HUES64 (cell line): ENCODE measurements around the gene TMCC1.

Experiments
- H3K27ac ChIP-seq: 2 replicates; pipeline ENCODE4 v1.7.0; 2013; ENCODE audit warnings: low read depth, low read length, inconsistent platforms
- H3K27me3 ChIP-seq: 2 replicates; pipeline ENCODE4 v1.6.1; 2013; ENCODE audit warnings: mild to moderate bottlenecking, low read length; ENCODE audit not compliant: insufficient read depth
- H3K36me3 ChIP-seq: 2 replicates; pipeline ENCODE4 v1.6.1; 2013; ENCODE audit warnings: mild to moderate bottlenecking, low read length; ENCODE audit not compliant: insufficient read depth
- H3K4me1 ChIP-seq: 2 replicates; pipeline ENCODE4 v1.6.1; 2013; ENCODE audit warnings: mild to moderate bottlenecking, low read length, moderate library complexity; ENCODE audit not compliant: insufficient read depth
- H3K4me3 ChIP-seq: 2 replicates; pipeline ENCODE4 v1.5.1; 2013; ENCODE audit warnings: mild to moderate bottlenecking, low read length, moderate library complexity
- H3K9ac ChIP-seq: 2 replicates; pipeline ENCODE4 v1.6.1; 2013; ENCODE audit warnings: mild to moderate bottlenecking, low read depth, low read length
- H3K9me3 ChIP-seq: 2 replicates; pipeline ENCODE4 v1.6.1; 2013; ENCODE audit warnings: low read depth, low read length; ENCODE audit not compliant: insufficient read depth
- WGBS: fragments of 150-250, 120-280 bp; methylation state at CpG from one replicate; pipeline ENCODE4 v1.1.7; 2013; ENCODE audit warnings: missing lambda C conversion rate; 5-methylcytosine and 5-hydroxymethylcytosine counted together

The TMCC1 gene

DNA sequence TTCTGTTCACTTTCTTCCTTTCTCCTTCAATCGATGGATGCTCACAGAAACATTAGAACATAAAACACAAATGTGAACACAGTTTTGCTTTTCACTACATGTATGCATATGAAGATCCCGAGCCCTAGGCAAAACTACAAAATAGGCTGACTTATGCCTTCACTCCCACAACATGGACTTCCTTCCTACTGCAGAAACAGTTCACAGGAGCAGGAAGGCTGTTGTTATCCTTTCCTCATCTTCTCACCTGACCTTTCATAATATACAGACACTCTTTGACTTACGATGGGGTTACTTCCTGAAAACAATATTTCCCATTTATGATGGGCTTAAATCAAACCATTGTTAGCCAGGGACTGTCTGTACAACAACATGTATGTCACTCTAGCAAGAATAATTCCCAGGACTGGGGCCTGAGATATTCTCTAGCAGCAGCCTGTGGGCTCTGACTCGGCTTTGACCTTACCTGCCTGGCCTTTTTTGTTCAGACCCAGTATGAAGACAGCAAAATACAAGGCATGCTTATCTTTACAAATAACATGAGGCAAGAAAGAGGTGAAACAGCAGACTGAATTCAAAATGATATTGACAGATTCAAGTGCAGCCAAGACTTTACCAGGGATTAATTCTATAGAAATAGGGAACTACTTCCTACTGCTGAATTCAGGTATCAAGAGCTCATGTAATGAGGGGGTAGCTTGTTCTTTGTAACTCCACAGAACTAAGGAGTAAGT, 235.2 kb downstream of the TMCC1 start:
- Histone ChIP-seq H3K4me3 (no peak overlapping the region), H3K36me3 (peaks cover 11% of the 10 kb centered on the region), H3K27me3 (no peaks in the 10 kb centered on the region), H3K27ac (no peak overlapping the region), H3K4me1 (peaks cover 30% of the 10 kb centered on the region), H3K9ac (no peak overlapping the region), H3K9me3 (no peaks in the 10 kb centered on the region)
- 90% methylated on average over 4 of the region's 4 CpGs for WGBS

DNA sequence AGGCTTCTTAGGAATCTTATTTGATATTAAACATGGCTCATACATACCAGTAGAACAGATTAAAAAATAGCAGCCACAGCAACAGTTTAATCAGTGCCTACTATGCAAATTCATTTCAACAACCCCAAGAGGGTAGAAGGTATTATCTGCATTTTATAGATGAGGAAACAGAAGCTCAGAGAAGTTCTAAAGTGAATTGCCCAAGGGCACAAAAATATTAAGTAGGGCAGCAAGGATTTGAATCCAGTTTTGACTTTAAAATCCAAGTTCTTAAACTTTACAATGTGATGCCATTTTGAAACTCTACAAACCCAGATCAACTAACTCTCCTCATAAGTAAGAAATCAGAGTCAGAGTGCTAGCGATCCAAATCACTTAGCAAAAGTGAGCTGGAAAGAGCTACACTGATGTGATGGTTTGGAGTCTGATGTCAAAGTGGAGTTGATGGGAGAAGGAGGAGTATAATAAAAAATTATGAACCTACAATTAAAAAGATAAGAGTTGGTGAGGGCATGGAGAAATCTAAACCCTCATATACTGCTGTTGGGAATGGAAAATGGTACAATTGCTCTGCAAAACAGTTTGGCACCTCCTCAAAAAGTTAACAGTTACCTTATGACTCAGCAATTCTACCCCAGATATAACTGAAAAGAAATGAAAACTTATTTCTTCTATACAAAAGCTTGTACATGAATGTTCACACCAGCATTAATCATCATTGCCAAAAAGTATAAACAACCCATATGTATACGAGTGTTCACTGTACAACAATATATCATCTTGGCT, 236.1 kb downstream of the TMCC1 start:
- Histone ChIP-seq H3K4me3 (no peak overlapping the region), H3K27me3 (no peaks in the 10 kb centered on the region), H3K9me3 (no peaks in the 10 kb centered on the region), H3K4me1 (peaks cover 23% of the 10 kb centered on the region), H3K27ac (no peak overlapping the region; the same call in 1 of the 2 replicates), H3K36me3 (peaks cover 11% of the 10 kb centered on the region), H3K9ac (no peak overlapping the region)
- WGBS: 99% methylated on average over 2 of the region's 2 CpGs

DNA sequence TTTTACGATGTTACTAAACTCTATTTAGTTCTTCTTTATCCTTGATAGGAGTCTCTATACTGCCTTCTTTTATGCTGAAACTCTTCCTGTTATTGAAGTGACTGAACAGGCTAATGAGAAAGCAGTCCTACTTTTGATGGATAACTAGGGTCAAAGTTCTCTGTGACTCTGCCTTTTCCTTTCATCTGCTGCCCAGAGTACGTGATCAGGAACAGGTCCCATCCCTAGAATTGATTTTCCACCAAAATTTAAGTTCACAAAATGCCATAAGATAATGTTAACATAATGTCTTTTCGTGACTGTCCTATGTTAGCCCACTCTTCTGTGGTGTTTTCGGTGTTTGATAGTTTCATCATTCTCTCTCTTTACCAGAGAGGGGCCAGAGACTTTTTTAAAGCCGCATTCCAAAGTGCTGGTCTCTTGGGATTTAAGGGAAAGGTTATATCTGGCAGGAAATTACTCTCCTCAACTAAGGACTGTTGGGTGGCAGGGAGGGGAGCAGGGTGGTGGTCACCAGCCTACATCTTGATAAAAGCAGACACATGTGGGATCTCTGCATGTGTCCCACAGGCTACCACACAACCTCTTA, 236.8 kb downstream of the TMCC1 start:
- Histone ChIP-seq H3K4me1 (peaks cover 29% of the 10 kb centered on the region), H3K9ac (no peak overlapping the region), H3K36me3 (peaks cover 11% of the 10 kb centered on the region), H3K27me3 (no peaks in the 10 kb centered on the region), H3K9me3 (no peaks in the 10 kb centered on the region), H3K27ac (no peak overlapping the region; the same call in 1 of the 2 replicates), H3K4me3 (no peak overlapping the region)
- 95% methylated on average over 3 of the region's 5 CpGs for WGBS

DNA sequence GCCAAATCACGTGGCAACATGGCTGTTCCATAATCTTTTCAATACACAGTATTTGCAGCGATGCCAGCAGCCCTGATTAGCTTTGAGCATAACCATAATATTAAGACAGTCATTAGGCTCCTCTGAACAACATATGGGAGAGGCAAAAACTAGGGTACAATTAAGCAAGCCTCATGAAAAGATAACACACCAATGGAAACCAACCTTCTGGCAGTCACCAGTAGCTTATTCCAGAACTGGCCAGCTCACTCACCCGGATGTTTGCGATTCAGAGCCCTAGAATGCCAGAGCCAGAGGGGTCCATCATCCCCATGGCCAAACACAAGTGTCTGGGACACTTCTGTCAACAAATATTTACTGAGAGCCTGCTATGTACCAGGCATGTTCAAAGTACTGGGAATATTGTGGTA, 238.2 kb downstream of the TMCC1 start:
- Histone ChIP-seq H3K36me3 (peaks cover 11% of the 10 kb centered on the region), H3K27me3 (no peaks in the 10 kb centered on the region), H3K4me3 (no peak overlapping the region), H3K4me1 (peaks cover 42% of the 10 kb centered on the region), H3K27ac (no peak overlapping the region), H3K9ac (no peak overlapping the region), H3K9me3 (no peaks in the 10 kb centered on the region)
- 92% methylated on average over 4 of the region's 4 CpGs for WGBS

DNA sequence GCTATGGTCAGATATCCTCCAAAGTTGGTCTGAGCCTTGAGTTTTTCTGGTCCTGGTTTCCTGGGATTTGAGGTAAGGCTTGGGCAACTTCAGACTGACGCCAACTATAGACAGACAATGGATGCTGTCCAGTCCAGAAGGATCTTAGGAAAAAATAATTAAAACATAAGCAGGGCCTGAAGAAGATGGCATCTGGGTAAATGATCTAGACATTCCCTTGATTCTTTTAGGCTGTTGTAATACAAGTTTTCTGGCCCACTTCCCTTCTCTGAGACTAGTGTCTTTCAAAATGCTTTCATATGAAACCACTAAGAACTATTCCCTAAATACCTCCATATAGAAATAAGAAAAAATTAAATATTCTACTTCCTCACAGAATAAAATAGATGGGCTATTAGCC, 239.4 kb downstream of the TMCC1 start:
- Histone ChIP-seq H3K9me3 (no peaks in the 10 kb centered on the region), H3K27me3 (no peaks in the 10 kb centered on the region), H3K36me3 (peaks cover 11% of the 10 kb centered on the region), H3K9ac (no peak overlapping the region), H3K4me1 (peaks cover 46% of the 10 kb centered on the region), H3K27ac (no peak overlapping the region), H3K4me3 (no peak overlapping the region)
- WGBS: 93% methylated on average over 1 of the region's 1 CpG

DNA sequence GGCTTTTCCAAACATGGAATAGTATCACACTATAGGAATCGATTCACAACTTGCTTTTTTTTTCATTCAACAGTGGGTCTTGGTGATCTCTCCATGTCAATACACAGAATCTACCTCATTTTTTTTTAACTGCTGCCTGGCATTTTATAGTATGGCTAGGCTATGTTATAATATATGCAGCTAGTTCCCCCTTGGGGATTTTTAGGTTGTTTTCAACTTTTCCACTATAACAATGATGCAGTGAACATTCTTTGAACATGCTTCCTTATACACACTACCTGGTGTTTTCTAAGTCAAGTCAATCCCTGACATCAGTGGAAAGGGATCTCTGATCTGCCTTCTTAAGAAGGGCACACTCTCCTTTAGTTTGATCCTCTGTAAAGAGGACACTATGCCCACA, 240.5 kb downstream of the TMCC1 start:
- H3K27ac ChIP-seq: no peak overlapping the region
- no peak overlapping the region for H3K9ac ChIP-seq
- H3K27me3 ChIP-seq: no peaks in the 10 kb centered on the region
- H3K9me3 ChIP-seq: no peaks in the 10 kb centered on the region
- no peak overlapping the region for H3K4me3 ChIP-seq
- peaks cover 11% of the 10 kb centered on the region for H3K36me3 ChIP-seq
- H3K4me1 ChIP-seq: peaks cover 51% of the 10 kb centered on the region
- 90% methylated on average over 1 of the region's 1 CpG for WGBS

DNA sequence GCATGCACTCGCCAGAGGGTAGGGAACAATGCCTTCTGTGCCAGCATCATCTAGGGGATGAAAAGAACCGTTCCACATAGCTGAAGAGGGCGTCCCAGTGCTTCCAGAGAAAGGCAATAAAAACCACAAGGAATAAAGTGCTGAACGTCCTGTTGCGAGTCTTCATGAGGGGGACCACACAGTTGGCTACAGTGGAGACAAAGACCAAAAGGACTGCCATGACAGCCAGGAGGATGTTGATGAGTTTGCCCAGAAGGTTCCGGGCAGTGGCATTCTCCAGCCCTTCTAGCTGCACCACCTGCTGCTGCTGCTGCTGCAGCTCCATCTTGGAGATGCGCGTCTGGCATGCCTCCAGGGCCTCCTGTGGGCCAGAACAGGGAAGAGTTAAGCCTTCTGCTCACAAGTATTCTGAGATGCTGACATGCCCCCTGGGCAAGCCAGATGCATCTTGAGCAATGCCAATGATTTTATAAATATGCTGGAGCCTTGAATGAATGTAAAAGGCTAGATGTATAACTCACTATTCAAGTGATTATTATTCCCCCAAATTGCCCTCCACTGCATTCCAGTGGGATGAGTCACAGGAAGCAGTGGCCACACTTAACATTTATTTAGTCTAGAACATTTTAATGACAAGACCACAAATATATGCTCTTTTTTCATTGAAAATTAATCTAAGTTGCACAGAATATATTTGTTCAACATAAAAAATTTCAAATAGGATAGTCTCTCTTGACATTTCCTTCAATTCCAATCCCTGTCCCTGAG, 241.9 kb downstream of the TMCC1 start:
- WGBS: 73% methylated on average over 8 of the region's 8 CpGs
- H3K9ac ChIP-seq: no peak overlapping the region
- H3K27ac ChIP-seq: peak overlapping the region; percentile 25; the same call in 1 of the 2 replicates
- H3K4me3 ChIP-seq: no peak overlapping the region
- no peaks in the 10 kb centered on the region for H3K9me3 ChIP-seq
- H3K36me3 ChIP-seq: peaks cover 11% of the 10 kb centered on the region
- H3K27me3 ChIP-seq: no peaks in the 10 kb centered on the region
- peaks cover 39% of the 10 kb centered on the region for H3K4me1 ChIP-seq

DNA sequence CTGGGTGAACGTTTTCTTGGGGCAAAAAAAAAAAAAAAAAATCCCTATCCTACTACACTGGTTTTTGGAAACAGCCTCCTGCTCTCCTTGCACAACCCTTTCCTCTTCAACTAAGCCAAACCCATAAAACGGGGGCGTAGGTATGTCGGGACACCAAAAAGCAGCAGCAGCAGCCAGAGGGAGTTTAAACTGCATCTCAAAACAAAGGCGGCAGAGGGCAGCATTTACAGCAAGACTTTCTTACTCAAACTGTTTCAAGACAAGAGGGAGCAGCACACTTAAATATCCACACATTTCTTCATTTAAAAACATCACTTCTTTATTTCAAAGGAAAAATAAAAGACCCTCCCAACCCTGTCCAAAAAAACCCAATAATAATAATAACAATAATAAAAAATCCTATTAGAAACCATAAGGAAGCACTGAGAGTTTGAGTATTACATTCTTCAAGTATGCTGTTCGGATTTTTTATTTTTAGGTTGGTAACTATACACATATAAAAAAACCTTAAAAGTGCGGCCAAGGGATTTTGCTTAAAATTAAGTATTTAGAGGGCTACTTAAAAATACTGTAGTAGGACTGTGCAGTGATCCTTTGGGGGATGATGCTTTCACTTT, 243.1 kb downstream of the TMCC1 start:
- no peaks in the 10 kb centered on the region for H3K27me3 ChIP-seq
- no peak overlapping the region for H3K9ac ChIP-seq
- H3K27ac ChIP-seq: no peak overlapping the region
- 31% methylated on average over 6 of the region's 7 CpGs for WGBS
- peaks cover 36% of the 10 kb centered on the region for H3K4me1 ChIP-seq
- no peaks in the 10 kb centered on the region for H3K9me3 ChIP-seq
- H3K36me3 ChIP-seq: peaks cover 11% of the 10 kb centered on the region
- H3K4me3 ChIP-seq: no peak overlapping the region

DNA sequence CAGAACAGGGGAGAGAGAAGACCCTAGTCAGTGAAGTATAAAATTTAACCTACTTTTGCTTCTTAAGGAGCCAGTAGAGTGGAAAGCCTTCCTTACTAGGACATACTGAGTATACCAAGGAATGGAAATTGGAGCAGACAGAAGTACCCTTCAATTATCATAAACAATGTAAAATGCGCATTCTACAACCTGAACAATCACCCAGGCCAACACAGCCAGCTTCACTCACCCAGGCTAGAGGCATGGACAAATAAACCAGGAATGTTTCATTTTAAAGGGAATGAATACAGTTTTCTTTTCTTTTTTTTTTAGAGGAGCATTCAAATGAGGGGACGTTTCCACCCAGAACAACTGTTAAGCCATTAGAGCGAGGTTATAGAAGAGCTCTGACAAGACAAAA, 245.1 kb downstream of the TMCC1 start:
- no peaks in the 10 kb centered on the region for H3K36me3 ChIP-seq
- no peaks in the 10 kb centered on the region for H3K27me3 ChIP-seq
- no peak overlapping the region for H3K4me3 ChIP-seq
- H3K9ac ChIP-seq: no peak overlapping the region
- 69% methylated on average over 3 of the region's 3 CpGs for WGBS
- H3K4me1 ChIP-seq: peaks cover 36% of the 10 kb centered on the region
- H3K27ac ChIP-seq: no peak overlapping the region
- H3K9me3 ChIP-seq: no peaks in the 10 kb centered on the region

DNA sequence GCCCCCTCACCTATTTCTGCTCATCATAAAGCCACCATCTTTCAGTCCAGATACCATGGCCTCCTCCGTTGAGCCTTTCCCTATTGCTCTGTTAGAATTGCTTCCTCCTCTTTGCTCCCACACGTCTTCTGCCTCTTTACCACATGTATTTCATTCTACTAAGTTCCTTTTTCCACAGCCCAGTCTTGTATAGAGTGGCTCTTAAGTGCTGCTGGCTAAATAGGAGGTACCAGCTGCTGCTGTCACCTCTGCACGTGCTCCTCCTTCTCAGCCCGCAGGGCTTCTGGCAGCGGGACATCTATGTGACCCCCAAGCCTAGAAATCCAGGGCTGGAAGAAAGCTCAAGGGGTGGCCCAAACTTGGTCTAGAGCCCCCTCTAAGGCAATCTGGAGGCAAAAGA, 248.2 kb downstream of the TMCC1 start:
- 87% methylated on average over 5 of the region's 5 CpGs for WGBS
- peaks cover 20% of the 10 kb centered on the region for H3K4me1 ChIP-seq

More for the DNA sequence above, 248.2 kb downstream of the TMCC1 start:
- H3K36me3 ChIP-seq: no peaks in the 10 kb centered on the region
- H3K9ac ChIP-seq: no peak overlapping the region
- no peaks in the 10 kb centered on the region for H3K27me3 ChIP-seq
- H3K27ac ChIP-seq: no peak overlapping the region
- H3K4me3 ChIP-seq: no peak overlapping the region
- no peaks in the 10 kb centered on the region for H3K9me3 ChIP-seq
